Posterior vena cava (tissue), 2 donors: ENCODE results near the gene MTF1. TPM values are rescaled to one million over a fixed set of nuclear protein-coding genes. Genes with fewer than 3 reads are reported as not detected.

Source experiments
- DNase-seq: peaks from one replicate; pipeline ENCODE4 v3.0.0-alpha.2; 2020; ENCODE audit warnings: low spot score
- intact Hi-C, 2 donors: fragments of 100-400 bp; cut with DNase I; formaldehyde crosslinking; loops; one replicate each; pipeline versions ENCODE4 v1.14.1 to v1.14.2; 2022 to 2023
- total RNA-seq, 2 donors: library from RNA; stranded (reverse); fragmentation: NEBNext Ultra II Directional; extraction: Animal tissue kit (Norgen Biotek cat#: 25700); gene quantifications; one replicate each; pipeline ENCODE4 v1.2.1, GENCODE V29; 2021
- donor health status: DM: yes; HTN: yes; CAD: no.
- donor health status: DM: yes; HTN: yes; CAD: no.

Gene MTF1
- total RNA-seq, 2 donors from 2014 or later = 17.8 to 19.8 TPM

DNA sequence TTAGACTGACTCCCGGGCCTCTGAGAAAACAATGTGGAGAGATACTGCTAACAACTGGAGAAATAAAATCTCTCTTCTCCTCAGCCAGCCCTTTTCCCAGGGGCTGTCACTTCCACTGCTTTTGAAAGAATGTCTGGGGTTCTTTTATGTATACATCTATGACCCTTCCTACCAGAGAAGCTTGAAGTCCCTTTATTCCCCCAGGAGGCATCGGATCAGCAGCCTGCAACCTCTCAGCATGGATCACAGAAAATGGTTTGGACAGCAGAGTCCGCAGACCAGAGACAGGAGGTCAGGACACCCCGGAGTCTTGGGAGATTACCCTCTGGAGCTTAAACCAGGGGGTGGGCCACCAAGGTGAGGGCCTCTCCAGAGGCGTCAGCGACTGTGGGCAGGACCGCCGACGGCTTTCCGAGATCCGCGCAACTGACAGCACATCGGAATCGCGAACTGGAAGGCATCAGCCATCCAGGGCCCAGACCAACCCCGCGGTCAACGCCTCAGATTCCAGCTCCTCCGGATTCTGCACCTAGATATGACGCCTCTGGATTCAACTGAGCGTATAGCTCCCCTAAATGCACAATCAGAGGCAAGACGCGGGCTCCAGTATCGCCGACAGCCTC lies 95.5 kb downstream of the MTF1 start:
- no peak for DNase-seq
- intact Hi-C loops = no loop called here

DNA sequence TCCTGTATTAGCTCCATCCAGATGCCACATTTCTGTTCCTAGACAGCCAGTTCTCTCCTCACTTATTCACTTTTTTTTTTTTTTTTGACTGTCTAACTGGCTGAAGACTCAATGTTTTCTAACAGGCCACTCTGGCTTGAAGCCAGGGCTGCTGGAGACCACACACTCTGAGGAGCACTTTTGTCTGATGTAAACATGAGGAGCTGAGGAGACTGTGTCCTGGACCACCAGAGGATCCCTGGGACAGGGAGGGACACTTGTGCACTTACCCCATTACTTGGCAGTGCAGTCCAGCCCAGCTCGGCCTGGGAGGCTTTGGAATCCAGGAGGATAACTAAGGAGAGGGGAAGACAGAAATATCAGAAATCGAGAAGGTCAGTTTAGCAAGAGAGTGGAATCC lies 96.9 kb downstream of the MTF1 start:
- intact Hi-C loops = no loop called here
- DNase-seq = no peak

DNA sequence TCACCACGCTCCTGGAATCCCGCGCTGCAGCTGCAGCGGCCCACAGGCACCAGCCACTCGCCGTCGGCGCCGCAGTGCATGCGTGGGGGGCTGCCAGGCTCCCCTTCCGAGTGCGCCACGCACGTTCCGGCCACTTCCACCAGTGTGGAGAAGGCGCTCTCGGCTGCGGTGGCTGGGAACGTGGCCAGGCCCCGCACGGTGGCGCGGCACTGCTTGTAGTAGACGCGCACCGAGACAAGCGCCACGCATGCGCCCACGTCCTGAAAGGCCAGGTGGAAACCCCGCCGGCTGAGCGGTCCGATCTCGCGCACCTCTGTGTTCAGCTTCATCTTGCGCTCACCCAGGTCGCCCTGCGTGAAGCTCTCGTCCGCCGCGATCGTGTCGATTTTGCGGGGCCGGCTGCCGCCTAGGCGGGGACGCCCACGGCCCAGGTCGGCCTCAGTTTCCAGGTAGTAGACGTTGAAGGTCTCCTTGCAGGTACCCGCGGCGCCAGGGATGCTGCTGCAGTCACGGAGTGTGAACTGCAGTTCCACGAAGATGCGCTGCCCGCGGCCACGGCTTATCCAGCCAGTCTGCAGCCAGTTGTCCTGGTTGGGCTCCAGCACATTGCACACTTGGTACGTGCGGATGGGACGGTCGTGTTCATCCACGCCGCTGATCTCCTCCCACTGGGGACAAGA lies 97.8 kb downstream of the MTF1 start:
- intact Hi-C loops = no loop called here

More for the DNA sequence above, 97.8 kb downstream of the MTF1 start:
- DNase-seq = no peak

Other genes starting within 250 kb of the MTF1 start
- gene RSPO1, start 224.7 kb downstream of the MTF1 start, total RNA-seq = 1 to 10 TPM in 1 of 2 donors, under 1 TPM in 1; 0.60 to 1.2 TPM
- under 1 TPM; 0.42 to 0.48 TPM for gene CDCA8, start 167.1 kb downstream of the MTF1 start, total RNA-seq
- gene EPHA10, start 94.5 kb downstream of the MTF1 start, total RNA-seq = under 1 TPM in 1 of 2 donors, not detected in 1; 0.05 TPM
- 1 to 10 TPM; 1.8 to 1.9 TPM for gene MANEAL, start 65.7 kb downstream of the MTF1 start, total RNA-seq
- 10 to 100 TPM; 40.2 to 42.1 TPM for gene C1orf122, start 51.8 kb downstream of the MTF1 start, total RNA-seq
- 10 to 100 TPM in 1 of 2 donors, 1 to 10 TPM in 1; 7.1 to 12.0 TPM for gene YRDC, start 51.4 kb downstream of the MTF1 start, total RNA-seq
- gene INPP5B, start 87.5 kb upstream of the MTF1 start, total RNA-seq = 10 to 100 TPM; 28.9 to 31.2 TPM
- 10 to 100 TPM; 42.7 to 48.6 TPM for gene SF3A3, start 130.4 kb upstream of the MTF1 start, total RNA-seq
- gene FHL3, start 145.9 kb upstream of the MTF1 start, total RNA-seq = 10 to 100 TPM; 55.6 to 80.7 TPM
- 10 to 100 TPM; 45.6 to 61.4 TPM for gene UTP11, start 153.1 kb upstream of the MTF1 start, total RNA-seq
- under 1 TPM; 0.28 to 0.29 TPM for gene POU3F1, start 187.2 kb upstream of the MTF1 start, total RNA-seq